Aorta (tissue), 5 donors: ENCODE results near the gene SMARCD2. TPM values are rescaled to one million over a fixed set of nuclear protein-coding genes. Genes with fewer than 3 reads are reported as not detected.
"Not testable (repeated sequence)": the region's sequence is repeated elsewhere in the genome, so short reads cannot be mapped to it uniquely, and the experiment has no call there.

Experiments
- ATAC-seq: fragments of 200-7000 bp; cut with Tn5 transposase; one replicate; pipeline ENCODE4 v1.9.1; 2022; ENCODE audit warnings: moderate library complexity; ENCODE audit not compliant: low FRiP score
- DNase-seq, 2 donors: peaks; one replicate each; pipeline ENCODE4 v3.0.0-alpha.2; 2020
- H3K27ac ChIP-seq, 2 donors: one replicate each; pipeline ENCODE4 v1.5.1; 2013; ENCODE audit warnings: low read length in 2 of 2, mild to moderate bottlenecking in 2 of 2, moderate library complexity in 2 of 2, control low read depth in 1 of 2, inconsistent platforms in 1 of 2, low read depth in 1 of 2
- H3K27me3 ChIP-seq, 2 donors: one replicate each; pipeline ENCODE4 v1.6.1; 2013; ENCODE audit warnings: control low read depth in 1 of 2, low read length in 1 of 2, mild to moderate bottlenecking in 1 of 2, moderate library complexity in 1 of 2; ENCODE audit not compliant: insufficient read depth in 2 of 2, control insufficient read depth in 1 of 2
- H3K36me3 ChIP-seq, 2 donors: one replicate each; pipeline ENCODE4 v1.6.1; 2013; ENCODE audit warnings: control low read depth in 1 of 2, low read length in 1 of 2, mild to moderate bottlenecking in 1 of 2; ENCODE audit not compliant: insufficient read depth in 2 of 2, control insufficient read depth in 1 of 2
- H3K4me1 ChIP-seq, 2 donors: one replicate each; pipeline ENCODE4 v1.6.1; 2013; ENCODE audit warnings: low read length in 2 of 2, control low read depth in 1 of 2, mild to moderate bottlenecking in 1 of 2, moderate library complexity in 1 of 2; ENCODE audit not compliant: insufficient read depth in 2 of 2, control insufficient read depth in 1 of 2
- H3K4me3 ChIP-seq, 2 donors: one replicate each; pipeline ENCODE4 v1.5.1; 2013; ENCODE audit warnings: low read length in 2 of 2, control low read depth in 1 of 2, mild to moderate bottlenecking in 1 of 2
- H3K9me3 ChIP-seq: one replicate; pipeline ENCODE4 v1.6.1; 2013; ENCODE audit warnings: mild to moderate bottlenecking, low read length; ENCODE audit not compliant: control insufficient read depth
- WGBS, 2 donors: extraction: QIAGEN DNeasy Blood & Tissue Kit; methylation state at CpG; one replicate each; pipeline ENCODE4 v1.1.7; 2013; 5-methylcytosine and 5-hydroxymethylcytosine counted together
- intact Hi-C, 2 donors: fragments of 100-400 bp; cut with DNase I; formaldehyde crosslinking; loops; one replicate each; pipeline versions ENCODE4 v1.14.2 to v1.15.0; 2022
- long read RNA-seq, 2 donors: library from polyadenylated mRNA; unstranded; transcript quantifications; one replicate each; pipeline ENCODE4 v2.0.0, GENCODE V29; 2020 to 2021
- polyA plus RNA-seq, 2 donors: library from polyadenylated mRNA; stranded (reverse); fragments of 200-250 nt; gene quantifications; one replicate each; pipeline ENCODE4 v1.2.3, GENCODE V29; 2013
- total RNA-seq, 2 donors: library from RNA; stranded (reverse); fragmentation: NEBNext Ultra II Directional; extraction: Animal tissue kit (Norgen Biotek cat#: 25700); gene quantifications; one replicate each; pipeline ENCODE4 v1.2.1, GENCODE V29; 2021
- donor health status: healthy with polysubstance abuse.
- donor health status: Bipolar disorder and iron deficiency.
- donor health status: DM: no; HTN: no; CAD: no.
- donor health status: DM: no; HTN: no; CAD: no.
- donor health status: DM: yes; HTN: yes; CAD: no.

The SMARCD2 gene
- total RNA-seq (10 to 100 TPM; 43.0 to 69.7 TPM), polyA plus RNA-seq (10 to 100 TPM; 37.9 to 61.5 TPM)
- long read RNA-seq, donor 1, transcript SMARCD2-203 (13 exons, 2,716 nt): major isoform, 8 of 27 reads
- long read RNA-seq, donor 1, partial matches to known transcripts: 15 of 27 reads
- long read RNA-seq, donor 1, other reads (novel, unspliced or antisense): 4 of 27 reads
- long read RNA-seq, donor 2, transcript SMARCD2-203 (13 exons, 2,716 nt): major isoform, 35 of 50 reads
- long read RNA-seq, donor 2, partial matches to known transcripts: 10 of 50 reads
- long read RNA-seq, donor 2, other reads (novel, unspliced or antisense): 5 of 50 reads

- DNase-seq (peak; percentile 99 to 100), ATAC-seq (peak; percentile 96)
- H3K4me1 ChIP-seq: peaks cover 2 to 4% of the 10 kb centered on the region in 2 donors
- no peaks in the 10 kb centered on the region for H3K9me3 ChIP-seq
- 0 to 1% methylated on average over 91 to 92 of the region's 92 CpGs for WGBS, 2 donors
- peak within 1 kb of the TSS; percentile 40 to 64 for H3K27ac ChIP-seq
- peak within 1 kb of the TSS; percentile 75 for H3K4me3 ChIP-seq
- intact Hi-C loops: loop anchor here in 1 of 2 donors (5.0 kb wide), 1 partner anchor 70 kb away; the partner anchor contains the start of genes CCDC47 and DDX42
- H3K36me3 ChIP-seq: no peaks in the 10 kb centered on the region
- no peaks in the 10 kb centered on the region for H3K27me3 ChIP-seq
Measured at GRCh38 chr17:63842540-63843386, at the start of gene SMARCD2. Gene SMARCD2 (minus strand): TSS chr17:63842685. CDS start chr17:63842674, 11 bp downstream.

GRCh38 chr17:63889026-63889848 lies 46.8 kb upstream of the SMARCD2 start:
- intact Hi-C loops, H3K27ac ChIP-seq, H3K4me3 ChIP-seq, H3K36me3 ChIP-seq, H3K9me3 ChIP-seq, H3K27me3 ChIP-seq, H3K4me1 ChIP-seq, DNase-seq: not testable (repeated sequence)
- WGBS, 2 donors: 31 to 33% methylated on average over 13 of the region's 13 CpGs
- ATAC-seq: peak; percentile 85

- H3K9me3 ChIP-seq, intact Hi-C loops, DNase-seq: not testable (repeated sequence)
Measured at GRCh38 chr17:63885119-63885518, 42.6 kb upstream of the SMARCD2 start.

GRCh38 chr17:63882626-63883126 lies 40.2 kb upstream of the SMARCD2 start:
- intact Hi-C loops, H3K4me3 ChIP-seq, H3K4me1 ChIP-seq, ATAC-seq, H3K27me3 ChIP-seq, H3K9me3 ChIP-seq, H3K27ac ChIP-seq, DNase-seq, H3K36me3 ChIP-seq: not testable (repeated sequence)
- 80 to 82% methylated on average over 9 of the region's 9 CpGs for WGBS, 2 donors

More at GRCh38 chr17:63885119-63885518, 42.6 kb upstream of the SMARCD2 start:
- H3K36me3 ChIP-seq, ATAC-seq, H3K27me3 ChIP-seq, H3K27ac ChIP-seq, H3K4me1 ChIP-seq, H3K4me3 ChIP-seq: not testable (repeated sequence)
- WGBS, 2 donors: 88 to 89% methylated on average over 11 of the region's 11 CpGs

DNA sequence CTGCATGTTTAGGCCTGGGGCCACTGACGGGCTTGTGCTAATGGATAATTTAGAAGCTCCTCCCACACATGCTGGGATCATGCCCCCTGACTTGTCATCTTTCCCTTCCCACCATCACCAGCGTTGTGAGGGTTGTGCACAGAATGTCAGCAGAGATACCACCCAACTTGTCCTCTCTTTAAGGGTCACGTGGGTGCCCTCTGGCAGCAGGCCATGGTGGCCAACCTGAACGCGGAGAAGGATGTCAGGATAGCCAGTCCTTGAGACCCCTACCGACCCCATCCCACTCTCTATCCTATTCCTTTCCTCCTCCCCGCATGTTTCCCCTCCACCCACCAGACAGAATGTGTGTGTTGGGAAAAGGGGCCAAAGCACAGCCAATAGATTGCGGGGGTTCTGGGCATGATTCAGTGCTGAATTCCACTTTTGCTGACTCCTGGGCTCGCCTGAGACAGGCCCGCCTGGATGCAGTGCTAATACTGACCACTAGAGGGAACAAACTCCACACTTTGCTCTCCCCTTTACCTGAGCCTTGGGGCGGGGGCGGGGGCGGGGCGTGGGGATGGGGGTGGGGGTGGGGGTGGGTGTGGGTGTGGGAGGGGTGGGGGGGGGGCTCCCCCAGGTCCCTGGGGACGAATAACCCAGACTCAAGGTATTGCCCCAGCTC lies 39.6 kb upstream of the SMARCD2 start, which contains the start of gene GH2:
TSS of gene GH2 (minus strand) at position 10 of the 667 bp plus-strand sequence. CDS start 143 bp downstream, outside the sequence.
- intact Hi-C loops: no loop called here
- no peaks in the 10 kb centered on the region for H3K27me3 ChIP-seq
- no peak for ATAC-seq
- no peak for DNase-seq
- H3K4me1 ChIP-seq: no peaks in the 10 kb centered on the region
- WGBS, 2 donors: 40 to 44% methylated on average over 15 of the region's 15 CpGs
- no peak within 1 kb of the TSS for H3K27ac ChIP-seq
- no peaks in the 10 kb centered on the region for H3K36me3 ChIP-seq
- no peak within 1 kb of the TSS for H3K4me3 ChIP-seq
- H3K9me3 ChIP-seq: no peaks in the 10 kb centered on the region

GRCh38 chr17:63881337-63881736 lies 38.9 kb upstream of the SMARCD2 start:
- H3K27ac ChIP-seq, H3K36me3 ChIP-seq, H3K9me3 ChIP-seq, H3K4me1 ChIP-seq, H3K4me3 ChIP-seq, ATAC-seq, intact Hi-C loops, H3K27me3 ChIP-seq, DNase-seq: not testable (repeated sequence)
- WGBS, 2 donors: 53 to 57% methylated on average over 11 of the region's 11 CpGs

- no peak overlapping the region for H3K27ac ChIP-seq
- ATAC-seq (peak; percentile 22), DNase-seq (no peak)
- H3K4me3 ChIP-seq: no peak overlapping the region
- H3K4me1 ChIP-seq: no peaks in the 10 kb centered on the region
- WGBS, 2 donors: 87 to 88% methylated on average over 12 of the region's 12 CpGs
- H3K27me3 ChIP-seq: no peaks in the 10 kb centered on the region
- no peaks in the 10 kb centered on the region for H3K36me3 ChIP-seq
- intact Hi-C loops: no loop called here
- no peaks in the 10 kb centered on the region for H3K9me3 ChIP-seq
Measured at GRCh38 chr17:63880706-63881105, 38.2 kb upstream of the SMARCD2 start.

GRCh38 chr17:63878413-63878812 lies 35.9 kb upstream of the SMARCD2 start:
- DNase-seq, H3K36me3 ChIP-seq, ATAC-seq, H3K27me3 ChIP-seq, H3K4me1 ChIP-seq, H3K4me3 ChIP-seq, H3K27ac ChIP-seq, H3K9me3 ChIP-seq, intact Hi-C loops: not testable (repeated sequence)
- WGBS, 2 donors: 87 to 92% methylated on average over 9 of the region's 9 CpGs
